C1 segment of cervical spinal cord (tissue), 14 donors: ENCODE measurements around the gene WNT3A.
A peak's percentile ranks its signal among the peaks of the same experiment; 100 is the strongest.

Experiments
- DNase-seq, 14 donors: peaks; one replicate each; lab custom pipeline; 2025; lab: John Stamatoyannopoulos, UW

Gene WNT3A

DNA sequence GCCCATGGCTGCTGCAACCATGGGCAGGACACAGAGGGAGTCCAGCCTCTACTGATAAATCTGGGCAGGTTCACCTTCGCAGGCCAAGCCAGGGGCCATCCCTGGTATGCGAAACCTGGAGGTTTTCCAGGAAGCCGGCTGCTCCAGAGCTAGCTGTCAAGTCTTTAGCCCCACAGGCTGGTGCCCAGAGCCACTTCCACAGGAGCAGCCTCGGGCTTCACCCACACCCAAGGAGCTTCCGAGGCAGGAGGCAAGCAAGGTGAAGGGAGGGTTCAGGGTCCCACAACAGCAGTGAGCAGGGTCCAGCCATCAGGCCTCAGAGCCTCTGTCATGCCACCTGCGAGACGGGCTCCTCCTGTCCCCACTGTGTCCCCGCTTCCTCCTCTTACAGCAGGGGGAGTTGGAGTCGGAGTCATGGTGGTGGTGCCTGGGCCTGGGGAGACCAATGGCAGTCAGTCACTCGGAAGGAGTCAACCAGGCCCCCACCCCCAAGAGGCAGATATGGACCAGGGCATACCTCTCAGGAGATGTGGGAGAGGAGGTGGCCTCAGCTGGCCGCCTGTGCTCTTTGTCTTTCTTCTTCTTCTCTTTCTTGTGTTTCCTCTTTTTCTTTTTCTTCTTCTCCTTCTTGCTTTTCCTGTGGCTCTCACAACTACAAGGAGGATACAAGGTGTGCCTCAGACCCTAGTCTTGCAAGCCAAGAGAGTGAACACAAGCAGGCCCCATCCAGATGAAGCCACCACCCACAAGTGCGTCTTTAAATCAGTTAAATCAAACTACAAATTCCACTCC, 94.2 kb downstream of the WNT3A start:
- no peak for DNase-seq

DNA sequence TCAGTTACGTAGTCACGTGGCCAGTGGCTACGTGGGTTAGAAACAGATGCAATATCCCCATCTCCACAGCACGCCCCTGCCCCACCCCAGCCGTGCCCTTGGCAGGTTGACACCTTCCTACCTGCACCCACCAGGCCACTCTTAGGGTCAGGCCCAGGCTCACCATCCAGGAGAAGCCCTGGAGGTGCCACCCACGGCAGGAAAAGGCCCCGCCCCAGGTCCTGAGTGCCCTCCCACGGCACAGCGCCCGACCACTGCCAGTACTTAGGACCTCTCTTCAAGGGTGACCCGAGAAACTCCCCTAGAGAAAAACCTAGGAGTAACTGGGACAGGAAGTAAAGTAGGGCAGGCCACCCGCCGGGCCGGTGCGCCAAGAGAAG, 94.8 kb downstream of the WNT3A start:
- DNase-seq, result no peak

DNA sequence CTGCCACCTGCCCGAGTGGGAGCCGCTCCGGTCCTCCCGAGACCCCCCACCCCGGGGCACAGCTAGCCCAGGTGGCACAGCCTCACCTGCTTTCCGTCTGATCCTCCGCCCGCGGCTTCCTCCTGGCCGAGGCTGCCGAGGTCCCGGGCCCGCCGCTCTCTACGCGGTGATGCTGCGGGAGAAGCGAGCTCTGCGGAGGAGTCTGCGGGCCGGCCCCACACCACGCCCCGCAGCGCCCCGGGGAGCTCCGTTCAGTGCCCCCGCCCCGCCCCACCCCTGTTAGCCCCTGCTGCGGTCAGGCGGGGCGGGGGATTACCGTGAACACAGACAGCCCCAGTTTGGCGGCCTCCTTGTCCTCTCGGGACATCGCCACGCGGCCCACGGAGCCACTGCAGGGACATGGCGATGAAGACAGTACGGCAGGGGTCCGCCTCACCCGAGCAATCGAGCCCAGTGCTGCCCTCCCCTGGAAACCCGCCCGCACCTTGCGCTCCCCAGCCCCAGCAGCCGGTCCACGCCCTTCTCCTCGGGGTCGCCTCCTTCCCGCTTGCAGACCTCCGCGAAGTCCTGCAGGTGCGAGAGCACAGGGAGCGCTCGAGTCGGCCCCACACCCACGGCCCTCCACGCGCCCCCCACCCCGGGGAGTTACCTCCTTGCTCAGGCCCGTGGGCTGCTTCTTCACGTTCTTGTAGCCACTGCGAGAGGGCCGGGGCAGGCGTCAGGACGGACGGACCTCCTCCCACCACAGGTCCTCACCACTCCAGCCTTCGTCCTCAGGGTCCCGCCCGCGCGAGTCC, 95.4 kb downstream of the WNT3A start:
- DNase-seq, result no peak

DNA sequence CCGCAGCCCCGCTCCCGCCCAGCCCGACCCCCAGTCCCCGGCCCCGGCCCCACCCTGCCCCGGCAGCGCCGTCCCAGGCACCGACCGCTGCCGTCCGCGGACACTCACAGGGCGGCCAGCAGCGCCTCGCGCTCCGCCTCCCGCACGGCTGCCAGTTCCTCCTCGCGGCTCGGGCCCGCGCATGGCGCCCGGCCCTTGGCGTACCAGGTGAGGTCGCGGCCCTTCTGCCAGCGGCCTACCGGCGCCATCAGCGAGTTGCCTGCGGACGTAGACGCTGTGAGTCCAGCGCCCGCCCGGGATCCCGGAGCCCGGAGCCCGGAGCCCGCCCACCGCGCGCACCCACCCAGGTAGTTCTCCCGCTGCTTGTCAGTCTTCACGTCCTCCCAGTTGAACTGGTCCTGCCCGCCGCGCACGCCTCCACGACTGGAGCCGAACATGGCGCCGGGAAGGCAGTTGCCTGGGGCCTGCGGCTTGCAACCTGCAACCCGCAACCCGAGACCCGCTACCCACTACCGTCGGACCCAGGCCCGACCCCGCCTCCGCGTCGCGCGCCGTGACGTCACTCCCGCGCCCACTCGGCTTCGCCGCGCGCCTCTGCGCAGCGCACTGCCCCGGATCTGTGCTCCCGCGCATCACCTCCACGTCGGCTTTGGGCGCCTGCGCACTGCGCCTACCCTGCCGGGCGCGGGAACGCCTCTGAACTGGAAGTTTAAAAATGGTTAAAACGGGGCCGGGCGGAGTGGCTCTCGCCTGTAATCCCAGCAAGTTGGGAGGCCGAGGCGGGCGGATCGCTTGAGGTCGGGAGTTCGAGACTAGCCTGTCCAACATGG, 96.2 kb downstream of the WNT3A start, which contains the start of gene C1orf35:
Gene C1orf35 (minus strand): TSS at position 535 of the 830 bp plus-strand sequence. CDS start 98 bp downstream, at position 437.
- peak in 13 of 14 donors; percentile 47 to 93 (median 80) for DNase-seq

DNA sequence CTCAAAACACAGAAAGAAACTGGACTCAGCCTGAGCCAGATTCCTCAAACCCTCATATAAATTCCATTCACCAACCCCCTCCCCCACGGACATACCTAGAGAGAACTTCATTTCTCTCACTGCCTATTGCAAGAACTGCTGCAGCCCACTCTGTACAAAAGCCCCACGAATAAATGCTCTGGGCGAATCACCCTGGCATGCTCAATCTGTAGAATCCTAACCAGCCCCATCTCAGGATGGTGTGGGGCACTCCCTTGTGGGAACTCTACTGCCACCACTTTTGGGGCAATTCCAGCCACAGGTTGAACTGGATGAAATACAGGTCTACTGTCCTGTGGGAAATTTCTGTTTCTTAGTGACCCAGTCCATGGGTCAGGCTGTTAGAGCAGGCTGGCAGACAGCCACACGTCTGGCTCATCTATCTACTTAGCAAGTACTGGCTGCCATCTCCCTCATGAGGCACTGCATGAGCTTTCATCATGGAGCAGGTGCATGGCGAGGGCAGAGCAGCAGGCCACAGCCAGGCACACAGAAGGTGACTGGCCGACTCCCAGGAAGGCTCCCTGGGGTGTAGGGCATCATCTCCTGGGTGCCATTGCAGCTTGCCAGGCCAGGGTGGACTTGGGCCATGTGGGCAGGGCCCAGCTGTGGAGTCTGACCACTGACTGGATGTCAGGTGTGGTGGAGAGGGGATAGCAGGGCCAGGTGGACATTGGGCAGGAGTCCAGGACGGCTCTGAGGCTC, 97.9 kb downstream of the WNT3A start:
- no peak for DNase-seq

DNA sequence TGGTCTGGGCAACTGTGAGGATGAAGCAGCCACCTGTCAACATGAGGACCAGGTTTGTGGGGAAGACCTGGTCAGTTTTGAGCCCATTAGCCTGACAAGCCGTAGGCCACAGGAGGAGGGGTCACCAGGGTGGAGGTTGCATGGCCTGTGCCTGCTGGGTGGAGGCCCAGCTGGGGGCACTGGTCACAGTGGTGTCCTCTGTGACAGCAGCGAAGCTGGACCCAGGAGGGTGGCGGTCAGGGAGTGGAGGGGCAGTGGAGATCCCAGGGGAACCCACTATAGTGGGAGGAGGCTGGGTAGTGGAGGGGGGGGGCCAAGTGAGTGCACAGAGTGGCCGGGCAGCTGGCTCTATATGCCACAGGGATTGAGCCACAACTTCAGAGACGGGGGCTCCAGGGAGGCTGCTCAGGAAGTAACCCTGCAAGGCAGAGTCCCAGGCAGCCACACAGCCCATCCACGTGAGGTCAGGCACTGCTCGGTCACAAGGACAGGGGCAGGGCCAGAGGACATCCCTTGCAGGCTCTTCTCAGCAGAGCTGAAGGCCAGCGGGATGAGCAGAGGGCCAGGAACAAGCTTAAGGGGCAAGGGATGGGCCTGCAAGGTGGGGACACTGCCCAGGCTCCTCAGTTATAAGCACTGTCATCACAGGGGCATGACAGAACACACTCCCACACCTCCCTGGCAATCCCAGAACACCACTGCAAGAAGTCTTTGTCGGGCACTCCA, 98.6 kb downstream of the WNT3A start:
- no peak for DNase-seq

DNA sequence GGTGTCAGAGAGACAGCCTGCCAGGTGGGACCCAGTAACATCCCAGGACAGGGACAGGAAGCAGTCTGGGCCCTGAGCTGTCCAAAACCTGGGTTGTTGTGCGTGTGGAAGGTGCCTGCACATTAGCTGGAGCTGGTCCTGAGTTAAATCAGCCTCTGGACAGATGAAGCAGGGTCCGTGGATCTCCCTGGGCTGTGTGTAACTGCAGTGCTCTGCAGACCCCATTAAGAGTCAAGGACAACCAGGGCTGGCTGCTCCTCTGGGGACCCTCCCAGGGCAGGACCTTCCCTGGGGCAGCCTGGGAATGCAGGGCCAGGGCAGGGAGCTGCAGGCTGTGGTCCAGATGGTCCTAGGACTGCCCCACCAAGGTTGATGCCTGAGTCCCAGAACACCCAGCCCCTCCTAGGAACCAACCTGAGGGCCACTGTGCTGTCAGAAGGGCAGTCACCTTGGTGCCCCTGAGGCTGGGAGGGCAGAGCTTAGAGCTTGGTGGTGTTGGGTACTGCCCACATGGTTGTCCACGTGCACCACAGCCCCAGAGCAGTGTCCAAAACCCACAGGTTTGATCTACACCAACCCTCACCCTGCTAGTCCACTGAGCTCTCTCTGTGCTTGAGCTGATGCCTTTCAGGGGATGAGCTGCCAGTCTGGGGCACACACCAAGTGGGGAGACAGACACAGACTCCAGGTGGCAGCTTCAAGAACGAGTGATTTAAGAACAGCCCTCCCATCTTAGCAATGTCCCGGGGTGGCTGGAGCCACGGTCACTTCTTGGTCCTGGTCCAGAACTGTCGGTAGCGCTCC, 99.4 kb downstream of the WNT3A start:
- DNase-seq, result no peak

DNA sequence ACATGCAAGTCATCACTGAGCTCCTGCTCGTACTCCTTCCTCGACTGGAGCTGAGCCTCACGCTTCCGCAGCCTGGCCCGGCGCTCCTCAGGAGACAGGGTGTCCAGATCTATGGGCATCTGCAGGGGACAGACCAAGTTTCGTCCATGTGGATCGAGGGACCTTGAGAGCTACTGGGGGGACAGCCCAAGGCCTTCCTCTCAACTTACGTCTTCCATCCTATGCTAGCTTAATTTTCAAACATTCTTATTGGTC, 99.9 kb downstream of the WNT3A start:
- DNase-seq, result no peak

DNA sequence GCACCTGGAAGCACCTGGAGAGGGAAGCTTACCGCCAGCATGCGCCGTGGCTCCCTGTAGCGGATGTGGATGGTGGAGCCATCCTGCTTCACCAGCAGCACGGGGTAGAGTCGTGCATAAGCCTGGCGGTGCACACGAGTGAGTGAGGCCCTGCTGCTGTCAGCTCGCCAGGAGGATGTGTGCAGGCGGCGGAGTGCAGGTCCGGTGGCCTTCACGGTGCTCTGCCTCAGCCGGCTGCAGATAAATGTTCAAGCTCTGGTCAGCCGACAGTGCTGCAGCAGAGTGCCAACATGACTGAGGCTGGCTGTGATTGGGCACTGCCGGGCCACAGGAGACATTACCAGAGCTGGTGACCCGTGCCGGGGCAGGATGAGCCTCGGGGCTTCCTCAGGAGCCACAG, 100.8 kb downstream of the WNT3A start:
- no peak for DNase-seq

DNA sequence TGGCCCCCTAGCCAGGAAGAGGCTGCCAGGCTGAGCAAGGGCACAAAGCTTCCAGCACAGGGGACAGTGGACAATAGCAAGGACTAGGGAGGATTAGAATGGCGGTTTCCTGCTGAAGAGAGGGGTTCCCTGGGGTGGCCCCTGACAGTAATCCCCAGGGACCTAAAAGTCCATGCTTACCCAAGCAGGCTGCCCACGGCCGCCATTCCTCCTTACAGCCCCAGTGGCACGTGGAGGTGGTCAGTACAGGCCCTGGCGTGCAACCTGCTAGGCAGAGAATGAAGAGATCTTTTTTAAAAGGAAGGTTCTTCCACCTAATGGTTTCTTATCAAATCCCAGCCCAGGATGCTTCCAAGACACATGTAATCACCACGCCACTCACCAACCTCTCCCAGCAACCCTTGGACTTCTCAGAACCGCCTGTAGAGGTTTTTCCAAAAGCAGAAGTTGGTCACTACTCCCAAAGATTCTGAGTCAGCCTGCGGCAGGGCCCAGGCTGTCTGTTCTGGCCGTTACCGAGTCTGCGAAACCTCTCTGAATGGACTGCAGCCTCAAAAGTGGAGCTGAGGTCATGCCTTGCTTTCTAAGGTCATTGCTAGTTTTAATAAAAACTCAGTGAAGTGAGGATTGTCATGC, 101.4 kb downstream of the WNT3A start:
- no peak for DNase-seq

DNA sequence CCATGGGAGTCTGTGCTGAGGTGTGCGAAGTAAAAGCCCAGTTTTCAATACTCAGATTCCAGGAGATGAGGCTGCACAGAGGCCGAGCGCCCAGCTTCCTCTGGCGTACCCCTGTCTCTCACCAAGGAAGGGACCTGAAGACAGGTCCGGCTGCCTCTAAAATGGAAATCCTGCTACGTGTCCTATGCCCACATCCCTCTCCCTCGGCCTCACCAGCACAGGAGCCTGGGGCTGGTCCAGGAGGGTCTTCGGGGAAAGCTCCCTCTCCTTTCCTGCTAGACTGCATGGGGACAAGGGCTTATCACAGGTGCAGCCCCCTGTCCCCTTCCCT, 101.9 kb downstream of the WNT3A start:
- DNase-seq, result no peak

DNA sequence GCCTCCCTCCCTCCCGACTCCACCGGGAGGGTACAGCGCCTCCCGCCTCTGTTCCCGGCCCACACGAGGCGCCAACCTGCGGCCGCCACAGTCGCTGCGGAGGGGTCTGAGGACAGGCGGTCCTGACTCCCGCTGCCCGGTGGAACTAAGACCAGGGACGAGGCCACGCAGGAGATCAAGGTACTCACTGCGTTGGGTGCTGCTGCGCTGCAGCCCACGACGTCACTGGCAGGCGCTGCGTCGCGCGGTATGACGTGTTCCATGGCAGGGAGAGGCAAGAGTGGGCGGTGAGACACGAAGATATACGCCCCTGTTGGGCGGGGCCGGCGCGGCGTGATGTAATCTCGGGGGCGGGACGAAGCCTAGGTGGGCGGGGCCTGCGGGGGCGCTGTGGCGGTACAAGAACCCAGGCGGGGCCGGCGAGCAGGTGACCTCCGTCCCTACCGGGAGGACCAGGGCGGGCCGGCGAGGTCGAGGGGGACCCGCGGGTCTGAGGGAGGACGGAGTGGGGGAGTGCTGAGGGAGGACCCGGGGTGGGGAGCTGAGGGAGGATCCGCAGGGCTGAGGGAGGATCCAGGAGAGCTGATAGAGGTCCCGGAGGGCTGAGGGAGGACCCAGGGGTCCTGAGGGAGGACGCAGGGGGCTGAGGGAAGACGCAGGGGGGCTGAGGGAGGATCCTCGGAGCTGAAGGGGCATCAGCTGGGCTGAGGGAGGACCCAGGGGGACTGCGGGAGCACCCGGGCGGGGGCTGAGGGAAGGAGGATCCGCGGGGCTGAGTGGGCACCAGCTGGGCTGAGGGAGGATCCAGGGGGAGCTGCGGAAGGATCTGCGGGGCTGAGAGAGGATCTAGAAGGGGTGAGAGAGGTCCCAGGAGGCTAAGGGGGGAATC, 102.5 kb downstream of the WNT3A start, which contains the start of gene MRPL55:
Gene MRPL55 (minus strand): TSS at position 227 of the 889 bp plus-strand sequence. CDS start 1,039 bp downstream, outside the sequence.
- peak; percentile 70 to 99 (median 98) for DNase-seq

DNA sequence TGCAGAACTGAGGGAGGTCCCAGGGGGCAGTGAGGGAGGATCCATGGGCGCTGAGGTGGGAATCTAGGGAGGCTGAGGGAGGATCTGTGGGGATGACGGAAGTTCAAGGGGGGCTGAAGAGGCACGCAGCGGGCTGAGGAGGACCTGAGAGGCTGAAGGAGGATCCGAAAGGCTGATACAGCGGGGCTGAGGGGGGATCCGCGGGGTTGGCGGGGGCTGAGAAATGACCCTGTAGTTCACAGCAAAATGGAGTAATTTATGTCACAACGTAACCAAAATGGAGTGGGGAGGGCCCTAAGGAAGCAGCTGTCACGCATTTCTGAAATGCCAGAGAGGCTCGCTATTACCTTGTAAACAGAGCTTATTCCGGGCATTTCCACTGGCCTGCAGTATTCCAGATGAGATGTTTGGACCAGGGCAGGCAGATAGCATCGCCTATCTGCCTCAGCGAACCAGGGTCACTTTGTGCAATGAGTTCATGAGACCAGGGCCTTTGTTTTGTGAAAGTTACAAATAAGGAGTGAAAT, 103.2 kb downstream of the WNT3A start:
- peak in 2 of 14 donors; percentile 31 to 32 for DNase-seq

DNA sequence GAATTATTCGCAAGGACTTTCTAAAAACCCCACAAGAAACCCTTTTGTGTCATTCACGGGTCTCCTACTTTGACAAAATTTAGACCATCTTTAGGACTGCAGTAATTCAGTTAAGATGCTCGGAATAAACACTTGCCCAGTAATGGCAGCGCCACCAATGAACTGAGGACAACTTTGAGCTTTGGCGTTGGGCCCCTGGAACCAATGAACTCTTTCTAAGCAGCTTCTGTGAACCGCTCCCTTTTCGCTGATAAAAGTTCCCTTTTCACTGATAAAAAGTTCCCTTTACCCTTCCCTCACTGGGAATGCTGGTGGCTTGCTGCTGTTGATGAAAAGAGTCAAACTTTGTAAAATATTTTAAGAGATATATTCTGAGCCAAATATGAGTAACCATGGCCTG, 103.8 kb downstream of the WNT3A start:
- DNase-seq, result no peak
